Measurements from ENCODE around the gene POMGNT1.

The POMGNT1 gene

DNA sequence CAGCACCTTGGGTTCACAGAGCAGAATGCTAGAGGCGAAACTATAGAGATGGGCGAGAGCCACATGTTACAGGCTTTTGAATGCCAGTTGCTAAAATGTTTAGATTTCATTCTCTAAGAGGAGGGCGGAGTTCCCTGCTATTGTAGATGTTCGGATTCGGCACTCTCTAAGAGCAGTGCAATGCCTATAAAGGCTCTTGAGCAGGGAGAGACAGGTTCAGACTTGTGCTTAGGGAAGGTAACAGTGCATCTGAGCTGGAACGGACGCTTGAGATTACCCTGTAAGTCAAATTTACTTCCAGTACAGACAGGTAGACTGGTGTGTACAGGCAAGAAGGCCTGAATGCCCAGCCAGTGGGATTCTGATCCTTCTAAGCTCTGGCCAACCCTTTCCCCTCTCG lies 20.2 kb upstream of the POMGNT1 start:
- CTCF ChIA-PET, result interaction anchor here (1.2 to 6.0 kb wide), 2 partner anchors 86 to 182 kb away, joined by 3 to 70 read pairs; partner anchors contain the start of gene PIK3R3
- Histone ChIP-seq H3K4me1 (ENCODE audit: control insufficient read depth, insufficient read depth, low read length) (no peaks in the 10 kb centered on the region), H3K9me3 (ENCODE audit: control insufficient read depth, insufficient read depth, low read depth, low read length) (no peaks in the 10 kb centered on the region), H3K4me3 (ENCODE audit: low read depth, low read length) (no peak overlapping the region), H3K27ac (ENCODE audit: extremely low read depth, low read depth, low read length) (peak overlapping the region; percentile 47), H3K36me3 (ENCODE audit: control insufficient read depth in 2 of 2, insufficient read depth in 1 of 2, low read length in 2 of 2) (peaks cover 0 to 6% of the 10 kb centered on the region in 2 experiments; a peak in 1 of 3 replicates)
- TF ChIP-seq ZBTB48 (tag by site-specific recombination; IDR thresholded peaks at IDR 0.05) (0 out of 2 replicates have a peak, but pooled peaks have one; percentile 23), ZNF514 (tag by site-specific recombination; IDR thresholded peaks at IDR 0.05) (no peak), ZBTB17 (tag by site-specific recombination; IDR thresholded peaks at IDR 0.05) (peak; percentile 72), ZNF585B (tag by site-specific recombination; IDR thresholded peaks at IDR 0.05) (0 out of 2 replicates have a peak, but pooled peaks have one; percentile 25), KLF1 (tag by site-specific recombination; IDR thresholded peaks at IDR 0.05) (0 out of 2 replicates have a peak, but pooled peaks have one; percentile 21)
- POLR2A ChIA-PET, result interaction anchor here (0.8 kb wide), 1 partner anchor 15 kb away, joined by 3 read pairs; the partner anchor contains the start of gene LURAP1

DNA sequence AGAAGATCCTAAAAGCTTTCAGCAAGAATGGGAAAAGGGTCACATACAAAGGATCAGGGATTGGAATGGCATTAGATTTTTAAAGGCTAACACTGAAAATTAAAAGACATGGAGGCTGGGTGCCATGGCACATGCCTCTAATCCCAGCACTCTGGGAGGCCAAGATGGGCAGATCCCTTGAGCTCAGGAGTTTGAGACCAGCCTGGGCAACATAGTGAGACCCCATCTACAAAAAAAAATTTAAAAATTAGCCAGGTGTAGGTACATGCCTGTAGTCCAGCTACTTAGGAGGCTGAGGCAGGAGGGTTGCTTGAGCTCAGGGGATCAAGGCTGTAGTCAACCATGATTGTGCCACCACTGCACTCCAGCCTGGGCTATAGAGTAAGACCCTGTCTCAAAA lies 17.3 kb upstream of the POMGNT1 start:
- Histone ChIP-seq H3K4me1 (ENCODE audit: control insufficient read depth, insufficient read depth, low read length) (no peaks in the 10 kb centered on the region), H3K36me3 (ENCODE audit: control insufficient read depth in 2 of 2, insufficient read depth in 1 of 2, low read length in 2 of 2) (peaks cover 0 to 6% of the 10 kb centered on the region in 2 experiments; a peak in 1 of 3 replicates), H3K4me3 (ENCODE audit: low read depth, low read length) (no peak overlapping the region), H3K27ac (ENCODE audit: extremely low read depth, low read depth, low read length) (no peak overlapping the region), H3K9me3 (ENCODE audit: control insufficient read depth, insufficient read depth, low read depth, low read length) (no peaks in the 10 kb centered on the region)
- ChIA-PET CTCF (no interaction called here), POLR2A (no interaction called here)
- TF ChIP-seq ZNF121 (tag by site-specific recombination; IDR thresholded peaks at IDR 0.05) (peak; percentile 85), ZNF169 (tag by site-specific recombination; IDR thresholded peaks at IDR 0.05) (no peak)

DNA sequence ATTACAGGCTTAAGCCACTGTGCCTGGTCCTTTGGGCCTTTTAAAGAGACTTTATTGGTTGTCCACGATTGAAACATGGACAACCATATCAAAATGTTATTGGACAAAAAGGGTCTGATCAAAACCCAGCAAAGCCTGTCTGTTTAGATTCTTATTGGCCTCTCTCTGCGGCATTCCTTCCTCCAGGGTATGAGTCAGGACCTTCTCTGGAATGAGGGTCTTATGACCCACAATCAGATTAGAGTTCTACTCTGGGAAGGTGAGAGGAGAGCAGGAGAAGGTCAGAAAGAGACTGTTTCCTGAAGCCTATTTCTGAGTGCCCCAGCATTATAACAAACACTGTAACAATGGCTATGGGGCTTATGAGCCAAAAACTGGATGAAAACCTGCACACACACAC lies 12.8 kb upstream of the POMGNT1 start:
- TF ChIP-seq, protein P1, sequence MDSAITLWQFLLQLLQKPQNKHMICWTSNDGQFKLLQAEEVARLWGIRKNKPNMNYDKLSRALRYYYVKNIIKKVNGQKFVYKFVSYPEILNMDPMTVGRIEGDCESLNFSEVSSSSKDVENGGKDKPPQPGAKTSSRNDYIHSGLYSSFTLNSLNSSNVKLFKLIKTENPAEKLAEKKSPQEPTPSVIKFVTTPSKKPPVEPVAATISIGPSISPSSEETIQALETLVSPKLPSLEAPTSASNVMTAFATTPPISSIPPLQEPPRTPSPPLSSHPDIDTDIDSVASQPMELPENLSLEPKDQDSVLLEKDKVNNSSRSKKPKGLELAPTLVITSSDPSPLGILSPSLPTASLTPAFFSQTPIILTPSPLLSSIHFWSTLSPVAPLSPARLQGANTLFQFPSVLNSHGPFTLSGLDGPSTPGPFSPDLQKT (IDR thresholded peaks at IDR 0.05; ENCODE audit: borderline replicate concordance, low read depth, low read length), result no peak
- TF ChIP-seq ZNF544 (tag by site-specific recombination; IDR thresholded peaks at IDR 0.05), result no peak
- no peak for TF ChIP-seq ZNF274 (IDR thresholded peaks at IDR 0.05; ENCODE audit: low read length)
- no peak for TF ChIP-seq ZNF274 (tag by site-specific recombination; IDR thresholded peaks at IDR 0.05; ENCODE audit: borderline replicate concordance)
- no peak for TF ChIP-seq ZNF341 (tag by site-specific recombination; IDR thresholded peaks at IDR 0.05; ENCODE audit: low read depth)
- TF ChIP-seq, protein P2, sequence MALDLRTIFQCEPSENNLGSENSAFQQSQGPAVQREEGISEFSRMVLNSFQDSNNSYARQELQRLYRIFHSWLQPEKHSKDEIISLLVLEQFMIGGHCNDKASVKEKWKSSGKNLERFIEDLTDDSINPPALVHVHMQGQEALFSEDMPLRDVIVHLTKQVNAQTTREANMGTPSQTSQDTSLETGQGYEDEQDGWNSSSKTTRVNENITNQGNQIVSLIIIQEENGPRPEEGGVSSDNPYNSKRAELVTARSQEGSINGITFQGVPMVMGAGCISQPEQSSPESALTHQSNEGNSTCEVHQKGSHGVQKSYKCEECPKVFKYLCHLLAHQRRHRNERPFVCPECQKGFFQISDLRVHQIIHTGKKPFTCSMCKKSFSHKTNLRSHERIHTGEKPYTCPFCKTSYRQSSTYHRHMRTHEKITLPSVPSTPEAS (tag by site-specific recombination; IDR thresholded peaks at IDR 0.05), result peak; percentile 29; the same call in 1 of the 2 replicates
- TF ChIP-seq, protein P3, sequence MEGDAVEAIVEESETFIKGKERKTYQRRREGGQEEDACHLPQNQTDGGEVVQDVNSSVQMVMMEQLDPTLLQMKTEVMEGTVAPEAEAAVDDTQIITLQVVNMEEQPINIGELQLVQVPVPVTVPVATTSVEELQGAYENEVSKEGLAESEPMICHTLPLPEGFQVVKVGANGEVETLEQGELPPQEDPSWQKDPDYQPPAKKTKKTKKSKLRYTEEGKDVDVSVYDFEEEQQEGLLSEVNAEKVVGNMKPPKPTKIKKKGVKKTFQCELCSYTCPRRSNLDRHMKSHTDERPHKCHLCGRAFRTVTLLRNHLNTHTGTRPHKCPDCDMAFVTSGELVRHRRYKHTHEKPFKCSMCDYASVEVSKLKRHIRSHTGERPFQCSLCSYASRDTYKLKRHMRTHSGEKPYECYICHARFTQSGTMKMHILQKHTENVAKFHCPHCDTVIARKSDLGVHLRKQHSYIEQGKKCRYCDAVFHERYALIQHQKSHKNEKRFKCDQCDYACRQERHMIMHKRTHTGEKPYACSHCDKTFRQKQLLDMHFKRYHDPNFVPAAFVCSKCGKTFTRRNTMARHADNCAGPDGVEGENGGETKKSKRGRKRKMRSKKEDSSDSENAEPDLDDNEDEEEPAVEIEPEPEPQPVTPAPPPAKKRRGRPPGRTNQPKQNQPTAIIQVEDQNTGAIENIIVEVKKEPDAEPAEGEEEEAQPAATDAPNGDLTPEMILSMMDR (tag by site-specific recombination; IDR thresholded peaks at IDR 0.05), result no peak
- no peak for TF ChIP-seq MZF1 (tag by site-specific recombination; IDR thresholded peaks at IDR 0.05; ENCODE audit: borderline replicate concordance)
- ChIA-PET CTCF (interaction anchor here (1.9 kb wide), 1 partner anchor 12 kb away, joined by 15 read pairs; no protein-coding TSS in a partner anchor), POLR2A (no interaction called here)
- Histone ChIP-seq H3K9me3 (ENCODE audit: control insufficient read depth, insufficient read depth, low read depth, low read length) (no peaks in the 10 kb centered on the region), H3K4me3 (ENCODE audit: low read depth, low read length) (no peak overlapping the region), H3K27ac (ENCODE audit: extremely low read depth, low read depth, low read length) (no peak overlapping the region), H3K4me1 (ENCODE audit: control insufficient read depth, insufficient read depth, low read length) (no peaks in the 10 kb centered on the region), H3K36me3 (ENCODE audit: control insufficient read depth in 2 of 2, insufficient read depth in 1 of 2, low read length in 2 of 2) (peaks cover 0 to 8% of the 10 kb centered on the region in 2 experiments; a peak in 2 of 3 replicates)
